ENCODE results near the gene GATA6.

GRCh38 chr18:22238681-22239080, 69.3 kb downstream of the GATA6 start:
- TF ChIP-seq CTCF (IDR thresholded peaks at IDR 0.05) (no peak), NFIC (IDR thresholded peaks at IDR 0.05; ENCODE audit: borderline replicate concordance) (no peak), RAD21 (IDR thresholded peaks at IDR 0.05; ENCODE audit: low read length) (no peak), MXI1 (IDR thresholded peaks at IDR 0.05; ENCODE audit: low read depth, low read length) (no peak), EZH2phosphoT487 (IDR thresholded peaks at IDR 0.05; ENCODE audit: borderline replicate concordance, low read depth) (no peak), TAF1 (IDR thresholded peaks at IDR 0.05; ENCODE audit: borderline replicate concordance, low read depth, low read length) (no peak), EP300 (IDR thresholded peaks at IDR 0.05; ENCODE audit: borderline replicate concordance in 1 of 2, low read depth in 1 of 2, low read length in 1 of 2) (no peak), RXRA (IDR thresholded peaks at IDR 0.05; ENCODE audit: borderline replicate concordance, low read depth) (no peak), GABPA (IDR thresholded peaks at IDR 0.05; ENCODE audit: low read depth) (no peak), FOXM1 (IDR thresholded peaks at IDR 0.05; ENCODE audit: low read depth) (no peak), RCOR1 (IDR thresholded peaks at IDR 0.05; ENCODE audit: low read length) (no peak), POLR2AphosphoS5 (IDR thresholded peaks at IDR 0.05; ENCODE audit: low read depth, low read length) (no peak), SMC3 (IDR thresholded peaks at IDR 0.05; ENCODE audit: low read depth, low read length) (no peak), FOSL2 (IDR thresholded peaks at IDR 0.05; ENCODE audit: borderline replicate concordance, low read depth) (no peak)

Measured in SK-N-SH (cell line).